ENCODE measurements around the gene COL17A1.

GRCh38 chr10:103985726-103986125 is 100.0 kb downstream of the COL17A1 start:
- no peak for TF ChIP-seq GATA2 (IDR thresholded peaks at IDR 0.05; ENCODE audit: low read depth, low read length)
- TF ChIP-seq GATA3 (IDR thresholded peaks at IDR 0.05; ENCODE audit: low read depth, low read length) = no peak
